Measurements from ENCODE around the gene SP100.
"Not testable (repeated sequence)": the region's sequence is repeated elsewhere in the genome, so short reads cannot be mapped to it uniquely, and the experiment has no call there.

Gene SP100

DNA sequence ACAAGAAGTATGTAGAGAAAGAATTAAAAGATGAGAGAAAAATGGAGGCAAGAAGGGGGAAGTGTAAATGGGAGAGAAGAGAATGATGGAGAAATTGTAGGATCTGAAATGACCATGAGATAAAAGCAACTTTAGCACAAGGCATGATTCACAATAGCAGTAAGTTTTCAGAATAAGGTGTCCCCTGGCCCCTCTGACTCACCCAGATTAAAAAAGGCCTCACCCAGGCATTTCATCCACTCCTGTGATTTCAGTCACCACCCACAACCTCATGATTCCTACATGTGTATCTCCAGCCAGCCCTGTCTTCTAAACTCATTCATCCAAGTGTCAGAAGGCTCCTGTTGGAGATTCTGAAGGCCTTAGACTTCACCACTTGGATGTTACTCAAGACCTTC, 56.6 kb downstream of the SP100 start:
- no peak for DNase-seq

DNA sequence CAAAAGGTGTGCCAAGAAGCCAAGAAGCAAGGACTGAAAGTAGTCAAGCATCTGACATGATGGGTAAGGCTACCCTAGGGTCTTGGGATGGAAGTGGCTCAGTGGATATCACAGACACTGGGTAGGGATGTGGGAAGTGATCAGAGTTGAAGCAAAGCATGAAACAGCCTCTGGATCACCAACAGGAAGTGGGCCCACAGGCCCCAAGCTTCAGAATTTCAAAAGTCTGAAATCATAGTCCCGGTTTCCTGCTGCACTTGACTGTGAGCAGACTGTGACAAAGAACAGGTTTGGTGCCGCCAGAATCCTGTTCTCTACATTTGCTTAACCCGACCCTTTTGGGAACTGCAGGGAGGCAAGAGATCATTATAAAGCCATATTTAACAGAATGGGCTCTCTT, 57.4 kb downstream of the SP100 start:
- DNase-seq, result no peak

GRCh38 chr2:230475143-230475542, 59.1 kb downstream of the SP100 start:
- no peak for DNase-seq

DNA sequence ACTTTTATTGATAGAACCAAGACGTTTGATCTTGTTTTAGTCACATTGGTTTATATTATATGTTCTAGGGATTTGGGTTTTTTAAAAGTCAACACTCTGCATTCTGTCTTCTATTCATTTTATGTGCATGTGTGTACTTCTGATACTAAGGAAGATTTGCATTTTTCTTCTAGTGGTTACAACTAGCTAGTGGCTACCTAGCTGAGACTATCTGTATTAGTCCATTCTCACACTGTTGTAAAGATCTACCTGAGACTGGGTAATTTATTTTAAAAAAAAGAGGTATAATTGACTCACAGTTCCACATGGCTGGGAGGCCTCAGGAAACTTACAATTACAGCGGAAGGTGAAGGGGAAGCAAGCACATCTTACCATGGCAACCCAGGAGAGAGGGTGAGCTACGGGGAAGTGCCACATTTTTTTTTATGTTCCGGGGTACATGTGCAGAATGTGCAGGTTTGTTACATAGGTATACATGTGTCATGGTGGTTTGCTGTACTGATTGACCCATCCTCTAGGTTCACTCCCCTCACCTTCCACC, 69.9 kb downstream of the SP100 start:
- DNase-seq, result no peak

DNA sequence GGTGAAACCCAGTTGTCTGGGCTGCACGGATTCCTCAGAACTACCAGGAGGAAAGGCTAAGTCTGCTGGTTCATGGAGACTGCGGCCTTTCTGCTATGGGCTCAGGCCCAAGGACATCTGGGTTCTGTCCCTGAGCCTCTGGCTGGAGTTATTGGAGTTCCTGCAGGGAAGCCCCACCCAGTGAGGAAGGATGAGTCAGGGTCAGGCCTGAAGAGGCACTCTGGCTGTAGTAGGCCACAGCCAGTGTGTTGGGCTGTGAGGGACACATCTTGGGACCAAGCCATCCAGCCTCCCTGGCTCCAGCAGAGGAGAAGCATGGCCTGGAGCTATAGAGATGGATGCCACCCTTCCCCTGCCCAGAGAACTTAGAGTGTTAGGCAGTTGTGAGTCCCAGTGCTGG, 75.2 kb downstream of the SP100 start:
- DNase-seq, result not testable (repeated sequence)

GRCh38 chr2:230492107-230492506, 76.1 kb downstream of the SP100 start:
- DNase-seq, result no peak

GRCh38 chr2:230494980-230495379, 79.0 kb downstream of the SP100 start:
- no peak for DNase-seq

DNA sequence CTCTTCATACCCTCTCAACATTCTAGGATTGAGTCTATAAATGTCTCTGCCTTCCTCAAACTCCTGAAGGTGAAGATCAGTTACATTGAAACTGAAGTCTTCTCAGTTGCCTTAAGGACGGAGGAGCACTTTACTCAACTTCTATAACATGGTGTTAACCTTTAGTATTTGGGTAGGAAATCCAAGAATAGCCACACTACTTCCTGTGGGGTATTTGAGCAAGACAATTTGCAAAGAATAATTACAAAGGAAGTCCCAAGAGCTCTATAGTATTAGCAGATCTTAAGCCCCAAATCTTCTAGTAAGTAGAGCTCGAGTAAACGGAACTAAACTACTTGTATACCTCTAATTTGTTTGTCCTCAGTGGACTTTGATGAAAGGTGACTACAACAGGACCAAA, 80.9 kb downstream of the SP100 start:
- DNase-seq, result no peak

DNA sequence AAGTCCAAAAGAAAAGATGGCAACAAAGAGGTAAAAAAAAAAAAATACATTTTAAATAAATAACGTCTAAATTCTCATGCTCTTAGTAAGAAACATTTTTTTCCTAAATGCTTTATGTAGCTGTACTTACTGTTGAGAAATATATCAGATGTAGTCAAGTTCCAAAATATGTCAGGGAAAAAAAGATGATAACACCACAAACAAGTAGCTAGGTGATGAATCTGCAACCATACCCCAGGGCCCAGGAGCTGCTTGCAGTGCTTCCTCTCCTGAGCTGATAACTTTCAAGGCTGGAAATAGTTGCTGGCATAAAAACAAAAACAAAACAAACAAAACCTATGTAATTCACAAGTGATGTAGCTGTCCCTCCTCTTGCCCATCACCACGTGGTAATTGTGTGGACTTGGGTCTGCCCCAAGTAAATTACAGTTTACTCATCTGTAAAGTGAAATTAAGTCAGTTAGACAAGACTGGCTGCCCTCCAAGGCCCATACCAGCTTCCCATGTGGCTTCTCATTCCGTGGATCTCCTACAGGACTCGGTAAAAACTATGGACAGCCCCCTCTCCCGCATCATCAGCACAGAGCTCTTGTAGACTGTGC, 82.6 kb downstream of the SP100 start:
- DNase-seq, result no peak

GRCh38 chr2:230502593-230502992, 86.6 kb downstream of the SP100 start:
- DNase-seq, result no peak

- DNase-seq, result no peak
Observed at GRCh38 chr2:230503798-230504197, 87.8 kb downstream of the SP100 start.

DNA sequence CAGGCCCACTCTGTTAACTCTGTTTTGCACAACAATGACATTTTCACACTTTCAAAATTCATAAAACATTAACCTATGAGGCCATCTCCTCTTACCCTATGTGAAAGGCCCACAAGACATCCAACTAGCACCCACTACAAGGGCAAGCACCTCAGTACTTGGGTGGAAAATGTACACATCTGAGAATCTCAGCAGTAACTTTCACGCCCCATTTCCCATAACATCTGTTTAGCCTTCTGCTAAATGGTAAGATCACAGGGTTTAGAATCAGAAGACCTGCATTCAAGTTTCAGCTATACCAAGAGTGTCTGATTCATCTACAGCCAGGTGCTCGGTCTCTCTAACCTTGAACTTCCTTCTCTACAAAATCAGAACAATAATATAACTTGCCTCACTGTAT, 89.2 kb downstream of the SP100 start:
- DNase-seq, result no peak

GRCh38 chr2:230512955-230513748, 97.2 kb downstream of the SP100 start:
- DNase-seq, result no peak

DNA sequence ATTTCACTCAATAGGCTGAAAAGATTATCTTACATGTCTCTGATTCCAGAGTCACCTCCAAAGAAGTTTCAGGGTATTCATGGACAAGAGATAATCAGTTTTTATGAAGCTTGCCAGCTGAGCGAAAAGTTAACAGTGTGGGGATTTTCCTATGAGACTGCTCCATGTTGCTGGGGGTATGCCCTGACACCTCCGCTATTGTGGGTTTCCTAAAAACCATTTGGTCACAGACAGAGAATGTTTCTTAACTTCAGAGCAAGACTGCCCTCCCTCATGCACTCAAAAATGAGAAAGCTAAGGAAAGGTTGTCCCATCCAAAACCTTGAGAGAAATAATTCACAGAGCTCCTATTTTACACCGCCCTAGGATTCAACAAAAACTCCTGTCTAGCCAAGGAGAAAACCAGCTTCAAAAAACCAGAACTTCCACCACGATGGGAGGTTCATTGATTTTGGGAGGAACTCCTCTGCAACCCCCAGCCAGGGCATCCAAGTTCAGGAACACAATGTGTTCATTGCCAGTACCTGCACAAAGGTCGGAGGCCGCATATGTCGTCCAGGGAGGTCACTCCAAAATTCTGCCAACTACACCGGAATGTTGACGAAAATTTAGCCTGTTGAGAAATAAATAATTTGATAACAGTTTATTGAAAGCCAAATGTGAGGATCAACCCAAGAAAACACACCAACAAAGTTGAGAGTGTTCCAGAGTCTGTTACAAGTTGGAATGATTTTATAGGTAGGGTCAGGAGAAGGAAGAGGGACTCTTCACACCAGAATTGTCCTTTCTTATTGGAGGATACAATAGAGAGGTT, 104.3 kb downstream of the SP100 start:
- DNase-seq, result no peak

DNA sequence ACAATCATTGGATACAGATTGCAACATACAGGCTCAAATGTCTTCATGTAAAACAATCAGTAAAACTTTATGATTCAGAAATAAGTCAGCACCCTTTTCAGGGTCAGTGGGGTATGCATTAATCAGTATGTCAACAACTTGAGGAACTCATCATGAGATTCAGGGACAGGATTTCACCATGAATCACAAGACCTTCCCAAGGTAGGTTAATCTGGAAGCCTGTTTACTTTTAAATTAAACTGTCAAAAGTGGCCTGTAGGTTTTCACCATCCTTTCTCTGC, 104.8 kb downstream of the SP100 start:
- no peak for DNase-seq

DNA sequence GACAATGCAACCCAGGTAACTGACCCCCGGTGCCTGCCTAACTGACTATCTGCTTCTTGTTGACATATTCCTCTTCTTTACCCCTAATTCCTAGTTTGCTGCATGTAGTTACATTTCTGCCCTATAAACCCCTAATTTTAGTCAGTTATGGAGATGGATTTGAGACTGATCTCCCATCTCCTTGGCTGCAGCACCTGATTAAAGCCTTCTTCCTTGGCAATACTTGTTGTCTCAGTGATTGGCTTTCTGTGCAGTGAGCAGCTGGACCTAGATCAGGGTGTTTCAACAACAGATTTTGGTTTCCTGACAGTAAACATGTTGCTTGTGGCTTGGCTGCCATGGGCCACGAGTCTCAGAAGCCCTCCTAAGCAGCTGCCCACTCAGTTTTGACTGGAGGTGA, 105.4 kb downstream of the SP100 start:
- DNase-seq, result no peak

DNA sequence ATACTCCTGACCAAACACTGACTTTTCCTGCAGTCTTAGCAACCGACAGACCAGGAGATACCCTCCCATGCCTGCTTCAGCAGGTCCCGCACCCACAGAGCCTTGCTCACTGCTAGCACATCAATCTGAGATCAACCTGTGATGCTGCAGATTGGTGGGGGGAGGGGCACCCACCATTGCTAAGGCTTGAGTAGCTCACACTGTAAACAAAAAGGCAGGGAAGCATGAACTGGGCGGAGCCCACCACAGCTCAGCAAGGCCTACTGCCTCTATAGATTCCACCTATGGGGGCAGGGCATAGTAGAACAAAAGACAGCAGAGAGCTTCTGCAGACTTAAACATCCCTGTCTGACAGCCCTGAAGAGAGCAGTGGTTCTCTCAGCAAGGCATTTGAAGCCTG, 109.7 kb downstream of the SP100 start:
- DNase-seq, result no peak

GRCh38 chr2:230537531-230537976, 121.6 kb downstream of the SP100 start:
- DNase-seq, result no peak

- DNase-seq, result no peak
Observed at GRCh38 chr2:230540332-230540731, 124.3 kb downstream of the SP100 start.

DNA sequence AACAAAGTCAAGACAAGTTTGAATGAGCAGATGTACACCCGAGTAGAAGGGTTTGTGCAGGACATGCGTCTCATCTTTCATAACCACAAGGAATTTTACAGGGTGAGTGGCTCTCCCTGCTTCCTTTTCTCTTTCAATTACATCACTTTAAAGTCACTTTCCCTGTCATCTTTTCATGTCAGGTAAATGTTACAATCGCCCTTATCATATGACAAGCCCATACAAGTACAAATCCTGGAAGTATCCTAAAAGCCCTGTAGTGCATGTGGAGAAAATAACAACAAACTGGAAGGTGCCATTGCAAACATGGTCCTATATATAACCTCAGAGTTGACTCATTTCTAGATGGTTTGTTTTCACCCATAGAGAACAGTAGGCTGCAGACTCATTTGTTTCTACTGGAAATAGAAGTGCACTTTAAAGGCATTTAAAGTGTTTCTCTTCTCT, 126.0 kb downstream of the SP100 start:
- no peak for DNase-seq

DNA sequence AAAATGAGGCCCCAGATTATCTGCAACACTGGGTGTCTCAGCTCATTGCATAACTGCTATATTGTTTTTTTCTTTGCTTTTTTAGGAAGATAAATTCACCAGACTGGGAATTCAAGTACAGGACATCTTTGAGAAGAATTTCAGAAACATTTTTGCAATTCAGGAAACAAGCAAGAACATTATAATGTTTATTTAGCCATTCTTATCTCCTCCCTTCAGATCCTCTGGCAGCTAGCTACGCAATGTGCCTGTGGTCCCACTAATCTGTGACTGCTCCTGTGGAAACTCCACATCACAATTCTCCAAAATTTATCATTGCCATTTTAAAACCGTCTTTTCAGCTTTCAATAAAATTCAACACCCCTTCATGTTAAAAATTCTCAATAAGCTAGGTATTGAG, 126.8 kb downstream of the SP100 start:
- DNase-seq, result no peak

DNA sequence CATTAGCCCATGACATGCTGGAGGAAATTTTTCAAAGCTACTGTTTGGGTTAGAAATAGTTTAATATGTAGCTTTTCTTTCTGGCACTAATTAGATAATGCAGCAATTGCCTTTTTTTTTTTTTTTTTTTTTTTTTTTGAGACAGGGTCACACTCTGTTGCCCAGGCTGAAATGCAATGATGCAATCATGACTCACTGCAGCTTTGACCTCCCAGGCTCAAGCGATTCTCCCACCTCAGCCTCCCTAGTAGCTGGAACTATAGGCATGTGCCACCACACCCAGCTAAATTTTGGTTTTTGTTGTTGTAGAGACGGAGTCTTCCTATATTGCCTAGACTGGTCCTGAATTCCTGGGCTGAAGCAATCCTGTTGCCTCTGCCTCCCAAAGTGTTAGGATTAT, 136.2 kb downstream of the SP100 start:
- DNase-seq, result no peak

GRCh38 chr2:230557065-230557464, 141.1 kb downstream of the SP100 start:
- no peak for DNase-seq

Data from SHP77 treated with DMSO at 0.1 percent for 48 hours (cell line).